K562 (cell line): Measurements from ENCODE around the gene MXRA7. TPM values are rescaled to one million over a fixed set of nuclear protein-coding genes. Genes with fewer than 3 reads are reported as not detected.

ENCODE experiments used
- DPF2 ChIP-seq: fragments of 450-650 bp; IDR thresholded peaks from 2 replicates; pipeline ENCODE4 v1.6.1; 2016
- ELF2 ChIP-seq: fragments of 250-450 bp; sonication (Bioruptor Pico); IDR thresholded peaks from 2 replicates; pipeline ENCODE4 v1.5.0; 2021; ENCODE audit warnings: mild to moderate bottlenecking
- ETS1 ChIP-seq: conservative IDR thresholded peaks from 2 replicates; pipeline ENCODE4 v1.6.1; 2011; ENCODE audit warnings: low read depth, mild to moderate bottlenecking, low read length; ENCODE audit not compliant: control insufficient read depth
- L3MBTL2 ChIP-seq: fragments of 450-650 bp; IDR thresholded peaks from 2 replicates; pipeline ENCODE4 v1.6.1; 2016; ENCODE audit warnings: mild to moderate bottlenecking, moderate library complexity
- MBD2 ChIP-seq: sonication (generic); IDR thresholded peaks from 2 replicates; pipeline ENCODE4 v1.6.1; 2016; ENCODE audit warnings: low read depth, borderline replicate concordance
- NFIC ChIP-seq: fragments of 450-650 bp; IDR thresholded peaks from 2 replicates; pipeline ENCODE4 v1.6.1; 2017; ENCODE audit warnings: mild to moderate bottlenecking, inconsistent platforms
- NFYB ChIP-seq: IDR thresholded peaks from 2 replicates; pipeline ENCODE4 v1.6.1; 2011; ENCODE audit warnings: mild to moderate bottlenecking, moderate library complexity; ENCODE audit not compliant: insufficient read length; ENCODE audit errors: extremely low read depth
- NKRF ChIP-seq: fragments of 450-650 bp; IDR thresholded peaks from 2 replicates; pipeline ENCODE4 v1.6.1; 2016; ENCODE audit warnings: borderline replicate concordance
- PCBP1 ChIP-seq: fragments of 200-400 bp; formaldehyde crosslinking; IDR thresholded peaks from 2 replicates; pipeline ENCODE4 v1.6.1; 2018; ENCODE audit warnings: mild to moderate bottlenecking, low read depth, low read length; ENCODE audit not compliant: poor library complexity, severe bottlenecking
- PHF8 ChIP-seq: fragments of 200-600 bp; sonication (generic); IDR thresholded peaks from 2 replicates; pipeline ENCODE4 v1.6.1; 2012; ENCODE audit warnings: mixed run types, mild to moderate bottlenecking, inconsistent platforms, low read length, moderate library complexity, borderline replicate concordance
- RBM14 ChIP-seq: fragments of 200-400 bp; formaldehyde crosslinking; IDR thresholded peaks from 2 replicates; pipeline ENCODE4 v1.6.1; 2018; ENCODE audit warnings: low read depth, mild to moderate bottlenecking, low read length, moderate library complexity, borderline replicate concordance; ENCODE audit not compliant: insufficient read depth
- TGIF2 ChIP-seq: sonication (generic); formaldehyde crosslinking; IDR thresholded peaks from 2 replicates; pipeline ENCODE4 v1.8.1; 2022; ENCODE audit warnings: mild to moderate bottlenecking, missing genetic modification reagents, moderate library complexity
- TRIM24 ChIP-seq, 2 experiments: fragments of 450-650 bp; IDR thresholded peaks; 2 replicates each; pipeline ENCODE4 v1.6.1; 2016
- ZFPM2 ChIP-seq: fragments of 250-450 bp; sonication (Bioruptor Pico); IDR thresholded peaks from 2 replicates; pipeline ENCODE4 v1.5.1; 2022; ENCODE audit warnings: mild to moderate bottlenecking
- ZFX ChIP-seq: sonication (generic); formaldehyde crosslinking; IDR thresholded peaks from 2 replicates; pipeline ENCODE4 v1.8.0; 2022; ENCODE audit warnings: mild to moderate bottlenecking, missing genetic modification reagents, moderate library complexity
- ZKSCAN1 ChIP-seq: fragments of 150-350 bp; IDR thresholded peaks from 2 replicates; pipeline ENCODE4 v1.6.1; 2016; ENCODE audit warnings: low read depth, low read length
- polyA plus RNA-seq, 8 experiments: library from polyadenylated mRNA; depleted of rRNA in 4 of 8; stranded (reverse) in 5 of 8; unstranded in 3 of 8; fragments of >200 nt; fragmentation: Nextera tagmentation in 2 of 8; fragmentation: Illumina TruSeq in 1 of 8; extraction: Ambion mirVana in 2 of 8; extraction: Trizol in 1 of 8; gene quantifications; 2 replicates each; pipeline versions ENCODE4 v1.2.1 to v1.2.3, GENCODE V29; 2011 to 2014; ENCODE audit warnings: inconsistent platforms in 1 of 8, missing spikeins in 1 of 8
- total RNA-seq, 7 experiments: library from RNA; depleted of rRNA in 6 of 7; stranded (reverse); fragments of >200 nt in 6 of 7; fragmentation: Illumina TruSeq in 2 of 7; extraction: Trizol in 2 of 7; gene quantifications; 2 replicates each; pipeline versions ENCODE4 v1.2.1 to v1.2.3, GENCODE V29; 2011 to 2021; ENCODE audit warnings: low replicate concordance in 1 of 7
- TF ChIP-seq, protein P1 (sequence below): fragments of 450-650 bp; formaldehyde crosslinking; IDR thresholded peaks from 2 replicates; pipeline ENCODE4 v1.4.0; 2020; ENCODE audit warnings: mild to moderate bottlenecking, moderate library complexity
- TF ChIP-seq, protein P2 (sequence below): fragments of 450-650 bp; formaldehyde crosslinking; IDR thresholded peaks from 2 replicates; pipeline ENCODE4 v1.4.0; 2020; ENCODE audit warnings: mild to moderate bottlenecking, moderate library complexity

The MXRA7 gene
- total and polyA plus RNA-seq, 9 of the 15 experiments (the other 6 are each of a cell fraction or from before 2014, with no cell fraction given) = 2.6 to 38.4 (median 14.3) TPM

DNA sequence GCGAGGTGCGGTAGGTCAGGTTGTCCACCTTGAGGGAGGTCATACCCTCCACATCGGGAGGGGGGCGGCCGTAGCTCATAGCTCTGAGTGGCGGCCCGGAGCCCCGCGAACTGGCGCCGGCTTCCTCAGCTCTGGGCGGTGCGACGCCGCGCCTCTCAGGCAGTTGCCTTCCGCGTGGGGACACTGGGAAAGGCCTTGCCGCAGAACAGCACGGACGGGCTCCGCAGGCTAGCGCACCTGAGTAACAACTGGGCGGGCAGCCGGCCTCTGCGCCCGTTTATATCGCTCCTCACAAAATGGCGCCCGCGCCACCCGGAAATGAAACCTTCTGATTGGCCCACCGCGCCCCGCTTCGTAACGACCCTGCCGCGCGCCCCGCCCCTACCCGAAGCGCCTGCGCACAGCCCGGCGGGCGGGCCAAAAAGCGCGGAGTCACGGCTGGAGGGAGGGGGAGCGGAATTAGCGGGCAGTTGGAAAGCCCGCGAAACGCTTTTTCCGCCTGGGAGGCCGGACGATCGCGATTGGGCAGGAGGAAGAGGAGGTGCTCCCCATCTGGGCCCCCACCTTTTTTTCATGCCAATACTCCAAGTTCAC is 26.4 kb upstream of the MXRA7 start, which contains the start of gene SRSF2 (continued):
- TF ChIP-seq ZKSCAN1 (peak; percentile 24; the same call in 1 of the 2 replicates), MBD2 (peak; percentile 94), PHF8 (peak; percentile 99), TRIM24 (IDR thresholded peaks at IDR 0.05) (peak in 1 of 2 experiments; percentile 66; a peak in 2 of 4 replicates), NFYB (peak; percentile 61), TGIF2 (CRISPR knock-in tag) (peak; percentile 96; the same call in 1 of the 2 replicates), DPF2 (no peak), PCBP1 (peak; percentile 98), L3MBTL2 (no peak), NFIC (peak; percentile 71), ETS1 (peak; percentile 94), ELF2 (peak; percentile 73; the same call in 1 of the 2 replicates), RBM14 (0 out of 2 replicates have a peak, but pooled peaks have one; percentile 64), ZFX (peak; percentile 98), ZFPM2 (CRISPR knock-in tag) (0 out of 2 replicates have a peak, but pooled peaks have one; percentile 81), NKRF (peak; percentile 91)
- TF ChIP-seq, protein P1, sequence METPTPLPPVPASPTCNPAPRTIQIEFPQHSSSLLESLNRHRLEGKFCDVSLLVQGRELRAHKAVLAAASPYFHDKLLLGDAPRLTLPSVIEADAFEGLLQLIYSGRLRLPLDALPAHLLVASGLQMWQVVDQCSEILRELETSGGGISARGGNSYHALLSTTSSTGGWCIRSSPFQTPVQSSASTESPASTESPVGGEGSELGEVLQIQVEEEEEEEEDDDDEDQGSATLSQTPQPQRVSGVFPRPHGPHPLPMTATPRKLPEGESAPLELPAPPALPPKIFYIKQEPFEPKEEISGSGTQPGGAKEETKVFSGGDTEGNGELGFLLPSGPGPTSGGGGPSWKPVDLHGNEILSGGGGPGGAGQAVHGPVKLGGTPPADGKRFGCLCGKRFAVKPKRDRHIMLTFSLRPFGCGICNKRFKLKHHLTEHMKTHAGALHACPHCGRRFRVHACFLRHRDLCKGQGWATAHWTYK = 0 out of 2 replicates have a peak, but pooled peaks have one; percentile 69
- TF ChIP-seq, protein P2, sequence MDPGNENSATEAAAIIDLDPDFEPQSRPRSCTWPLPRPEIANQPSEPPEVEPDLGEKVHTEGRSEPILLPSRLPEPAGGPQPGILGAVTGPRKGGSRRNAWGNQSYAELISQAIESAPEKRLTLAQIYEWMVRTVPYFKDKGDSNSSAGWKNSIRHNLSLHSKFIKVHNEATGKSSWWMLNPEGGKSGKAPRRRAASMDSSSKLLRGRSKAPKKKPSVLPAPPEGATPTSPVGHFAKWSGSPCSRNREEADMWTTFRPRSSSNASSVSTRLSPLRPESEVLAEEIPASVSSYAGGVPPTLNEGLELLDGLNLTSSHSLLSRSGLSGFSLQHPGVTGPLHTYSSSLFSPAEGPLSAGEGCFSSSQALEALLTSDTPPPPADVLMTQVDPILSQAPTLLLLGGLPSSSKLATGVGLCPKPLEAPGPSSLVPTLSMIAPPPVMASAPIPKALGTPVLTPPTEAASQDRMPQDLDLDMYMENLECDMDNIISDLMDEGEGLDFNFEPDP (CRISPR knock-in tag) = no peak
